Measurements from ENCODE around the gene PGF.

Gene PGF

GRCh38 chr14:74915826-74916225 is 39.6 kb downstream of the PGF start:
- DNase-seq, result no peak

- DNase-seq, result no peak
Measured at GRCh38 chr14:74915426-74915825, 40.0 kb downstream of the PGF start.

GRCh38 chr14:74913986-74914573 is 41.3 kb downstream of the PGF start:
- no peak for DNase-seq

- no peak for DNase-seq
Measured at GRCh38 chr14:74913393-74913910, 41.9 kb downstream of the PGF start.

- no peak for DNase-seq
Measured at GRCh38 chr14:74912801-74913200, 42.6 kb downstream of the PGF start.

- DNase-seq, result no peak
Measured at GRCh38 chr14:74912111-74912510, 43.3 kb downstream of the PGF start.

- no peak for DNase-seq
Measured at GRCh38 chr14:74911704-74912103, 43.7 kb downstream of the PGF start.

GRCh38 chr14:74911221-74911620 is 44.2 kb downstream of the PGF start:
- DNase-seq, result no peak

GRCh38 chr14:74910556-74910955 is 44.8 kb downstream of the PGF start:
- DNase-seq, result no peak

GRCh38 chr14:74909911-74910310 is 45.5 kb downstream of the PGF start:
- no peak for DNase-seq

GRCh38 chr14:74909501-74909900 is 45.9 kb downstream of the PGF start:
- DNase-seq, result no peak

GRCh38 chr14:74908861-74909341 is 46.5 kb downstream of the PGF start:
- no peak for DNase-seq

- DNase-seq, result no peak
Measured at GRCh38 chr14:74907744-74908143, 47.7 kb downstream of the PGF start.

GRCh38 chr14:74906925-74907521 is 48.4 kb downstream of the PGF start:
- no peak for DNase-seq

GRCh38 chr14:74905595-74906142 is 49.7 kb downstream of the PGF start:
- no peak for DNase-seq

- no peak for DNase-seq
Measured at GRCh38 chr14:74904635-74905503, 50.5 kb downstream of the PGF start.

- no peak for DNase-seq
Measured at GRCh38 chr14:74902941-74903705, 52.3 kb downstream of the PGF start.

- no peak for DNase-seq
Measured at GRCh38 chr14:74898694-74899093, 56.7 kb downstream of the PGF start.

GRCh38 chr14:74898083-74898482 is 57.3 kb downstream of the PGF start:
- no peak for DNase-seq

GRCh38 chr14:74897642-74898041 is 57.8 kb downstream of the PGF start:
- no peak for DNase-seq

GRCh38 chr14:74896400-74896799 is 59.0 kb downstream of the PGF start:
- DNase-seq, result no peak

- DNase-seq, result no peak
Measured at GRCh38 chr14:74893614-74894091, 61.7 kb downstream of the PGF start.
